GM12878 (cell line): Measurements from ENCODE around the gene ADAMTS14. TPM values are rescaled to one million over a fixed set of nuclear protein-coding genes. Genes with fewer than 3 reads are reported as not detected.

ENCODE experiments used
- ATAC-seq: fragments of 200-7000 bp; cut with Tn5 transposase; 3 replicates; pipeline ENCODE4 v1.9.1; 2020; ENCODE audit warnings: mild to moderate bottlenecking, moderate library complexity
- BruUV-seq: library from RNA; stranded (reverse); fragments of 400-500 nt; replicated peaks from 2 replicates; lab custom pipeline; 2021; lab: Mats Ljungman, UMichigan
- CTCF ChIA-PET: fragments of 300-600 bp; sonication (Branson Sonifier 250); formaldehyde crosslinking; extraction: SDS; loops from one replicate; lab custom pipeline; 2021; ENCODE audit warnings: inconsistent platforms; lab: Yijun Ruan, JAX
- POLR2A ChIA-PET: fragments of 350-600 bp; formaldehyde crosslinking; extraction: SDS; loops from one replicate; lab custom pipeline; 2021; ENCODE audit warnings: inconsistent platforms; lab: Charles Lee
- RAD21 ChIA-PET: fragments of 300-600 bp; sonication (Branson Sonifier 250); formaldehyde crosslinking; loops from one replicate; lab custom pipeline; 2023; ENCODE audit warnings: antibody characterized with exemption; ENCODE audit not compliant: unreplicated experiment; lab: Charles Lee
- SMC1A ChIA-PET: fragments of 300-600 bp; sonication (Branson Sonifier 250); formaldehyde crosslinking; loops from one replicate; lab custom pipeline; 2023; ENCODE audit not compliant: unreplicated experiment, uncharacterized antibody; lab: Charles Lee
- DNase-seq: peaks from one replicate; pipeline ENCODE4 v3.0.0-alpha.2; 2011; ENCODE audit warnings: low read depth, low spot score
- FAIRE-seq: peaks from 3 replicates; lab custom pipeline; 2011; peaks lifted over from hg19 to GRCh38; lab: Jason Lieb, UNC
- H2AFZ ChIP-seq: 2 replicates; pipeline ENCODE4 v1.6.0; 2011; ENCODE audit warnings: low read depth, low read length, control low read depth; ENCODE audit not compliant: control insufficient read depth
- H3K27ac ChIP-seq: 2 replicates; pipeline ENCODE4 v1.5.1; 2011; ENCODE audit warnings: control low read depth; ENCODE audit not compliant: control insufficient read depth, insufficient read depth
- H3K27me3 ChIP-seq, 2 experiments: replicated peaks in 1 of 2; 2 replicates each; pipeline versions ENCODE4 v1.6.0 to v1.6.1; 2011; ENCODE audit warnings: low read length in 1 of 2; ENCODE audit not compliant: control insufficient read depth in 2 of 2, insufficient read depth in 2 of 2
- H3K36me3 ChIP-seq, 2 experiments: 2 replicates each; pipeline ENCODE4 v1.5.1; 2011; ENCODE audit warnings: low read length in 1 of 2; ENCODE audit not compliant: control insufficient read depth in 2 of 2, insufficient read depth in 2 of 2
- H3K4me1 ChIP-seq: 2 replicates; pipeline ENCODE4 v1.6.1; 2011; ENCODE audit warnings: mild to moderate bottlenecking, low read length, moderate library complexity, mixed read lengths; ENCODE audit not compliant: control insufficient read depth, insufficient read depth
- H3K4me2 ChIP-seq: 2 replicates; pipeline ENCODE4 v1.6.0; 2011; ENCODE audit warnings: control low read depth; ENCODE audit not compliant: control insufficient read depth, insufficient read depth
- H3K4me3 ChIP-seq: fragments of 200-600 bp; sonication (generic); 2 replicates; pipeline ENCODE4 v1.5.1; 2016
- H3K79me2 ChIP-seq: 2 replicates; pipeline ENCODE4 v1.6.0; 2011; ENCODE audit warnings: low read length; ENCODE audit not compliant: control insufficient read depth, insufficient read depth
- H3K9ac ChIP-seq: 2 replicates; pipeline ENCODE4 v1.8.0; 2011; ENCODE audit warnings: low read length, control low read depth, mixed read lengths; ENCODE audit not compliant: control insufficient read depth, insufficient read depth
- H3K9me3 ChIP-seq: replicated peaks from 3 replicates; pipeline ENCODE4 v1.5.1; 2011; ENCODE audit warnings: mild to moderate bottlenecking, low read length; ENCODE audit not compliant: control insufficient read depth, insufficient read depth
- H4K20me1 ChIP-seq: 2 replicates; pipeline ENCODE4 v1.6.0; 2011; ENCODE audit not compliant: control insufficient read depth, insufficient read depth
- ATF3 ChIP-seq: IDR thresholded peaks from 2 replicates; pipeline ENCODE4 v1.6.1; 2011; ENCODE audit warnings: low read depth, mild to moderate bottlenecking, low read length, moderate library complexity, borderline replicate concordance; ENCODE audit errors: extremely low read depth
- BACH1 ChIP-seq: fragments of 450-650 bp; IDR thresholded peaks from 2 replicates; pipeline ENCODE4 v1.6.1; 2017; ENCODE audit warnings: mild to moderate bottlenecking, borderline replicate concordance
- BCL3 ChIP-seq: IDR thresholded peaks from 2 replicates; pipeline ENCODE4 v1.6.1; 2011; ENCODE audit warnings: borderline replicate concordance, low read depth, mild to moderate bottlenecking, moderate library complexity, low read length; ENCODE audit not compliant: insufficient read depth, poor library complexity, severe bottlenecking
- BMI1 ChIP-seq: fragments of 450-650 bp; IDR thresholded peaks from 2 replicates; pipeline ENCODE4 v1.6.1; 2016; ENCODE audit warnings: mild to moderate bottlenecking, moderate library complexity, borderline replicate concordance
- CBX3 ChIP-seq: fragments of 200-600 bp; sonication (generic); IDR thresholded peaks from 2 replicates; pipeline ENCODE4 v1.6.1; 2016; ENCODE audit warnings: low read depth, borderline replicate concordance
- GABPA ChIP-seq: IDR thresholded peaks from 2 replicates; pipeline ENCODE4 v1.6.1; 2014; ENCODE audit warnings: antibody characterized with exemption, low read depth, mild to moderate bottlenecking, inconsistent platforms
- IRF3 ChIP-seq: fragments of 450-650 bp; IDR thresholded peaks from 2 replicates; pipeline ENCODE4 v1.6.1; 2014; ENCODE audit warnings: mild to moderate bottlenecking
- MTA2 ChIP-seq: fragments of 450-650 bp; IDR thresholded peaks from 2 replicates; pipeline ENCODE4 v1.6.1; 2016; ENCODE audit warnings: low read depth, mild to moderate bottlenecking, moderate library complexity
- POLR2AphosphoS2 ChIP-seq: IDR thresholded peaks from 2 replicates; pipeline ENCODE4 v1.6.1; 2011; ENCODE audit warnings: low read depth, mild to moderate bottlenecking, low read length, improper control_type of control experiment, moderate library complexity
- RFX5 ChIP-seq: IDR thresholded peaks from 2 replicates; pipeline ENCODE4 v1.6.1; 2011; ENCODE audit warnings: low read depth, low read length, improper control_type of control experiment
- SKIL ChIP-seq: fragments of 450-650 bp; IDR thresholded peaks from 2 replicates; pipeline ENCODE4 v1.6.1; 2017; ENCODE audit warnings: mild to moderate bottlenecking, low read depth, inconsistent platforms; ENCODE audit not compliant: poor library complexity, severe bottlenecking
- TCF3 ChIP-seq: IDR thresholded peaks from 2 replicates; pipeline ENCODE4 v1.6.1; 2012; ENCODE audit warnings: low read depth, mild to moderate bottlenecking, low read length, borderline replicate concordance; ENCODE audit not compliant: insufficient read depth
- ZNF274 ChIP-seq: IDR thresholded peaks from one replicate; pipeline ENCODE4 v1.8.0; 2011; ENCODE audit not compliant: insufficient read length, insufficient read depth
- WGBS: methylation state at CpG from one replicate; pipeline ENCODE4 v1.1.6; 2016; ENCODE audit warnings: low lambda C conversion rate; ENCODE audit not compliant: insufficient replicate concordance, insufficient coverage; ENCODE audit errors: missing lambda C conversion rate; 5-methylcytosine and 5-hydroxymethylcytosine counted together
- in situ Hi-C: fragments of 300-500 bp; cut with MboI; formaldehyde crosslinking; loops from 9 replicates; pipeline ENCODE4 v1.14.3; 2018; ENCODE audit warnings: mixed read lengths
- intact Hi-C: fragments of 100-400 bp; cut with micrococcal nuclease; formaldehyde crosslinking; loops from one replicate; pipeline ENCODE4 v1.14.2; 2022; ENCODE audit not compliant: unreplicated experiment
- polyA plus RNA-seq, 11 experiments: library from polyadenylated mRNA; depleted of rRNA in 4 of 11; unstranded in 6 of 11; stranded (reverse) in 5 of 11; fragments of >200 nt; fragmentation: Nextera tagmentation in 4 of 11; fragmentation: Illumina TruSeq in 1 of 11; extraction: Ambion mirVana in 4 of 11; extraction: Trizol in 1 of 11; gene quantifications; 1 replicate in 1 of 11; 2 replicates in 10 of 11; pipeline versions ENCODE4 v1.2.1 to v1.2.3, GENCODE V29; 2011 to 2016; ENCODE audit warnings: inconsistent platforms in 2 of 11, missing spikeins in 2 of 11, low read depth in 1 of 11
- total RNA-seq, 4 experiments: library from RNA; depleted of rRNA in 3 of 4; stranded (reverse); fragments of >200 nt in 3 of 4; fragmentation: Illumina TruSeq in 1 of 4; extraction: Trizol in 1 of 4; gene quantifications; 2 replicates each; pipeline versions ENCODE4 v1.2.1 to v1.2.3, GENCODE V29; 2013 to 2021

Gene ADAMTS14
- total and polyA plus RNA-seq, 10 of the 15 experiments (the other 5 are each of a cell fraction or from before 2014, with no cell fraction given), result 0.03 to 0.05 TPM; not detected in 8

GRCh38 chr10:70647086-70647485 is 25.2 kb upstream of the ADAMTS14 start:
- Histone ChIP-seq H3K9ac (no peak overlapping the region), H2AFZ (no peak overlapping the region), H3K4me1 (no peaks in the 10 kb centered on the region), H3K27me3 (no peaks in the 10 kb centered on the region), H4K20me1 (no peaks in the 10 kb centered on the region), H3K9me3 (peaks cover 22% of the 10 kb centered on the region), H3K79me2 (no peaks in the 10 kb centered on the region), H3K4me2 (no peak overlapping the region), H3K36me3 (no peaks in the 10 kb centered on the region), H3K27ac (no peak overlapping the region), H3K4me3 (no peak overlapping the region)
- ChIA-PET RAD21 (no interaction called here), POLR2A (no interaction called here), SMC1A (no interaction called here), CTCF (no interaction called here)
- no TSS peak for BruUV-seq
- TF ChIP-seq ATF3 (no peak), BMI1 (no peak), RFX5 (no peak), POLR2AphosphoS2 (no peak), IRF3 (no peak), SKIL (no peak), BCL3 (no peak), TCF3 (no peak), ZNF274 (no peak), CBX3 (no peak), BACH1 (no peak), GABPA (no peak), MTA2 (no peak)
- in situ Hi-C loops, result no loop called here
- no peak for DNase-seq
- no peak for ATAC-seq
- intact Hi-C loops, result no loop called here
- WGBS, result 39% methylated on average over 2 of the region's 3 CpGs
- FAIRE-seq, result no peak
